Gastrocnemius medialis (tissue), 4 donors: ENCODE data around the gene RNLS. TPM values are rescaled to one million over a fixed set of nuclear protein-coding genes. Genes with fewer than 3 reads are reported as not detected.

Experiments used
- ATAC-seq, 2 donors: fragments of 150-250 bp; one replicate each; pipeline ENCODE4 v1.9.1; 2016
- DNase-seq, 2 donors: peaks; one replicate each; pipeline ENCODE4 v3.0.0-alpha.2; 2019
- H3K27ac ChIP-seq, 4 donors: fragments of 200-600 bp; sonication (generic); 1 replicate in 1 of 4; 2 replicates in 3 of 4; pipeline ENCODE4 v1.5.1; 2016 to 2018; ENCODE audit warnings: mild to moderate bottlenecking in 2 of 4, moderate library complexity in 1 of 4
- H3K27me3 ChIP-seq, 3 donors: fragments of 200-600 bp; sonication (generic) in 2 of 3; 1 replicate in 1 of 3; 2 replicates in 2 of 3; pipeline versions ENCODE4 v1.5.1 to v1.6.0; 2016 to 2019; ENCODE audit warnings: mild to moderate bottlenecking in 1 of 3, moderate library complexity in 1 of 3
- H3K36me3 ChIP-seq, 2 donors: fragments of 200-600 bp; sonication (generic) in 1 of 2; one replicate each; pipeline ENCODE4 v1.5.1; 2017 to 2018
- H3K4me1 ChIP-seq, 2 donors: fragments of 200-600 bp; sonication (generic) in 1 of 2; one replicate each; pipeline ENCODE4 v1.5.1; 2016 to 2017; ENCODE audit warnings: mild to moderate bottlenecking in 2 of 2
- H3K4me3 ChIP-seq, 4 donors: fragments of 200-600 bp; sonication (generic) in 3 of 4; 1 replicate in 1 of 4; 2 replicates in 3 of 4; pipeline ENCODE4 v1.5.1; 2016 to 2019; ENCODE audit warnings: mild to moderate bottlenecking in 2 of 4
- H3K9me3 ChIP-seq, 3 donors: fragments of 200-600 bp; sonication (generic) in 2 of 3; 1 replicate in 1 of 3; 2 replicates in 2 of 3; pipeline ENCODE4 v1.5.1; 2016 to 2019
- POLR2A ChIP-seq, 2 donors: fragments of 450-650 bp; IDR thresholded peaks; one replicate each; pipeline ENCODE4 v1.6.1; 2017; ENCODE audit warnings: antibody characterized with exemption in 2 of 2, mild to moderate bottlenecking in 2 of 2, moderate library complexity in 2 of 2
- in situ Hi-C, 4 donors: fragments of 200-750 bp; cut with MboI; loops; one replicate each; pipeline versions ENCODE4 v1.15.0 to v1.8.0; 2017; ENCODE audit warnings: low sequenced_read_pairs in 4 of 4
- intact Hi-C: fragments of 100-400 bp; cut with DNase I; formaldehyde crosslinking; loops from one replicate; pipeline ENCODE4 v1.15.1; 2023; ENCODE audit warnings: low total_unique reads
- total RNA-seq, 4 donors: library from RNA; depleted of rRNA; stranded (reverse); fragments of >200 nt; gene quantifications; one replicate each; pipeline versions ENCODE4 v1.1.0 to v1.2.3, GENCODE V29; 2016
- TF ChIP-seq, protein P1 (sequence below), 5 experiments: fragments of 450-650 bp in 3 of 5; fragments of 200-600 bp in 2 of 5; sonication (generic) in 2 of 5; IDR thresholded peaks in 4 of 5; conservative IDR thresholded peaks in 1 of 5; 1 replicate in 4 of 5; 2 replicates in 1 of 5; pipeline ENCODE4 v1.5.1; 2016 to 2019; ENCODE audit warnings: antibody characterized with exemption in 5 of 5, mild to moderate bottlenecking in 3 of 5, moderate library complexity in 3 of 5

RNLS gene
- total RNA-seq, 4 donors from 2014 or later: 8.1 to 17.5 (median 9.7) TPM

DNA sequence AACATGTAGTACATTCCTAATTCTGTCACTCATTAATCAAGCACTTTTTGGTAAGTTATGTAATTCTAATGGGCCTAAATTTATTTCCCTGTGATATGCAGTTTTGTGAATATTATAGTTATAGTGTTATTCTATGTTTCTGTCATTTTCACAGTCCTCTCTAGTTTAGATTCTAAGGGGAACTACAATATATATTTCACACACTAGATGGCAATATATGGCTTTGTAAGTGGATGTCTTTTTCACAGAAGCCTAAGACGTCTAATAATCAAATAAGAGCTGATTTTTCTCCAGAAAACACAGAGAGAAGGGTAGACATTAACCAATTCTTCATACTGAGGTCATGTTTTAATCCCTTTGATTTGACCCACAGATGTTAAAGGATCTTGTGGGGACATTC, 18.0 kb downstream of the RNLS start:
- no peak for DNase-seq
- no peaks in the 10 kb centered on the region for H3K27me3 ChIP-seq
- in situ Hi-C loops (loop anchor here in 2 of 4 donors (25.0 kb wide), 2 partner anchors 428 to 728 kb away; no protein-coding TSS in a partner anchor), intact Hi-C loops (no loop called here)
- H3K27ac ChIP-seq: no peak overlapping the region
- TF ChIP-seq, protein P1, sequence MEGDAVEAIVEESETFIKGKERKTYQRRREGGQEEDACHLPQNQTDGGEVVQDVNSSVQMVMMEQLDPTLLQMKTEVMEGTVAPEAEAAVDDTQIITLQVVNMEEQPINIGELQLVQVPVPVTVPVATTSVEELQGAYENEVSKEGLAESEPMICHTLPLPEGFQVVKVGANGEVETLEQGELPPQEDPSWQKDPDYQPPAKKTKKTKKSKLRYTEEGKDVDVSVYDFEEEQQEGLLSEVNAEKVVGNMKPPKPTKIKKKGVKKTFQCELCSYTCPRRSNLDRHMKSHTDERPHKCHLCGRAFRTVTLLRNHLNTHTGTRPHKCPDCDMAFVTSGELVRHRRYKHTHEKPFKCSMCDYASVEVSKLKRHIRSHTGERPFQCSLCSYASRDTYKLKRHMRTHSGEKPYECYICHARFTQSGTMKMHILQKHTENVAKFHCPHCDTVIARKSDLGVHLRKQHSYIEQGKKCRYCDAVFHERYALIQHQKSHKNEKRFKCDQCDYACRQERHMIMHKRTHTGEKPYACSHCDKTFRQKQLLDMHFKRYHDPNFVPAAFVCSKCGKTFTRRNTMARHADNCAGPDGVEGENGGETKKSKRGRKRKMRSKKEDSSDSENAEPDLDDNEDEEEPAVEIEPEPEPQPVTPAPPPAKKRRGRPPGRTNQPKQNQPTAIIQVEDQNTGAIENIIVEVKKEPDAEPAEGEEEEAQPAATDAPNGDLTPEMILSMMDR (IDR thresholded peaks at IDR 0.05 in 4 of 5, conservative IDR thresholded peaks at IDR 0.05 in 1 of 5): peak in 4 of 5 experiments; percentile 8 to 31 (median 17)
- TF ChIP-seq POLR2A (IDR thresholded peaks at IDR 0.05): no peak
- ATAC-seq: peak in 1 of 2 donors; percentile 45
- no peaks in the 10 kb centered on the region for H3K36me3 ChIP-seq
- H3K4me1 ChIP-seq: no peaks in the 10 kb centered on the region
- no peak overlapping the region for H3K4me3 ChIP-seq
- no peaks in the 10 kb centered on the region for H3K9me3 ChIP-seq

DNA sequence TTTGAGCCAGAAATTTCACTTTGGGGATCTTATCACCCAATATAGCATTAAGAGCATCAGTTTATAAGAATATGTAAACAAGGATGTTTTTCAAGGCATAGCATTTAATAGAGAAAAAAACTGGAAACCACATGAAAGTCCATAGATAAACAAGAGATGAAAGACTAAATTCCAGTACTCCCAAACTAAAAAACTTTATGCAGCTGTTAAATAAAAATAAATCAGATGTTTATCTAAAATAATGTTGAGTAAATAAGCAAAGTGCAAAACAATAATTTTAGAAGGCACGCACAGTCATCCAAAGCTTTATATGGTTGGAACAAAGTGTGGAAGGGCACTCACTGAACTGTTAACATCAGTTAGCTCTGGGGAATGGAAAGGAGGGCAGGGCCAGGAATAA, 21.0 kb downstream of the RNLS start:
- no peak for ATAC-seq
- TF ChIP-seq, protein P1 (IDR thresholded peaks at IDR 0.05 in 4 of 5, conservative IDR thresholded peaks at IDR 0.05 in 1 of 5): no peak
- no peak for TF ChIP-seq POLR2A (IDR thresholded peaks at IDR 0.05)
- DNase-seq: no peak
- intact Hi-C loops: no loop called here
- Histone ChIP-seq H3K27me3 (no peaks in the 10 kb centered on the region), H3K4me1 (no peaks in the 10 kb centered on the region), H3K27ac (no peak overlapping the region), H3K36me3 (no peaks in the 10 kb centered on the region), H3K9me3 (no peaks in the 10 kb centered on the region), H3K4me3 (no peak overlapping the region)
- in situ Hi-C loops: loop anchor here in 2 of 4 donors (25.0 kb wide), 2 partner anchors 425 to 725 kb away; no protein-coding TSS in a partner anchor

DNA sequence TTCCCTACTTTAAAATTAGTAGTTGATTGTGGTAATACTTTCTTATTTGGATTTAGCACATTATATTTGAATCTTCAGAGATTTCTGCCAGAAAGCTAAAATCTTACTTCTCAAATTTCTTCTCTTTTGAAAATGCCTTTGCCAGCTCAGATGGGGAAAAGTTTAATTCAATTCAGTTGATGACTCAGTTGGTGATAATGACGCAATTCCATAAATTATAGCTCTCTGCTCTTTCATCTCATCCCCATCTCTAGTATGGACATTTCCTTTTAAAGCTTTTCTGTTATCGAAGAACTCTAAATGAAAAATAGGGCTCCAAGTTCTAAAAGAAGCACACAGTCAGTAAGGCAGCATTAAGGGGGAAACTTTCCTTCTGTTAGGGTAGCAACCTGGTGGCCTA, 25.5 kb downstream of the RNLS start:
- no peaks in the 10 kb centered on the region for H3K27me3 ChIP-seq
- TF ChIP-seq, protein P1 (IDR thresholded peaks at IDR 0.05 in 4 of 5, conservative IDR thresholded peaks at IDR 0.05 in 1 of 5): no peak
- TF ChIP-seq POLR2A (IDR thresholded peaks at IDR 0.05): no peak
- H3K4me1 ChIP-seq: peaks cover 0 to 4% of the 10 kb centered on the region in 2 donors
- DNase-seq (no peak), ATAC-seq (no peak)
- intact Hi-C loops: no loop called here
- no peaks in the 10 kb centered on the region for H3K36me3 ChIP-seq
- in situ Hi-C loops: loop anchor here in 2 of 4 donors (10.0 to 25.0 kb wide), 3 partner anchors 420 to 720 kb away; no protein-coding TSS in a partner anchor
- H3K9me3 ChIP-seq: no peaks in the 10 kb centered on the region
- H3K27ac ChIP-seq: no peak overlapping the region
- no peak overlapping the region for H3K4me3 ChIP-seq

DNA sequence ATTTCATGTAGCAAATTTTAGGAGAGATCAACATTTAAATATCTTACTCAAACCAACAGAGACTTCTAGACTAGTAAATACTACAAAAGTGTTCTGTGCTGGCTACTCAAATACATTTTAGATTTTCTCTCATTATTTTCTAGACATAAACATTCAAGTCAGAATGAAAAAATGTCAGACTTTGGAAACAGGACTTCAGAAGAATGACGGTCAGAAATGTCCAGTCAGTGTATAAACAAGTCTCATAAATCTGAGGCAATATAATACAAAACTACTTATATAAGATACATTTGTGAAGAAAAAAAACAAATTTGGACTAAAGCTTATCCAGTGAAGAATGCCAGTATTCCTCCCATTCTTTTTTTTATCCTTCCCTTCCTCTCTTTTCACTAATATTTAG, 25.9 kb downstream of the RNLS start:
- no peak for TF ChIP-seq POLR2A (IDR thresholded peaks at IDR 0.05)
- TF ChIP-seq, protein P1 (IDR thresholded peaks at IDR 0.05 in 4 of 5, conservative IDR thresholded peaks at IDR 0.05 in 1 of 5): no peak
- H3K36me3 ChIP-seq: no peaks in the 10 kb centered on the region
- peaks cover 0 to 6% of the 10 kb centered on the region in 2 donors for H3K4me1 ChIP-seq
- DNase-seq (no peak), ATAC-seq (no peak)
- in situ Hi-C loops: loop anchor here in 2 of 4 donors (10.0 to 25.0 kb wide), 3 partner anchors 420 to 720 kb away; no protein-coding TSS in a partner anchor
- H3K27me3 ChIP-seq: no peaks in the 10 kb centered on the region
- H3K27ac ChIP-seq: no peak overlapping the region
- intact Hi-C loops: no loop called here
- no peak overlapping the region for H3K4me3 ChIP-seq
- H3K9me3 ChIP-seq: no peaks in the 10 kb centered on the region
